GM21528 (cell line): Measurements from ENCODE around the gene BEX1.
"Not testable (repeated sequence)": the region's sequence is repeated elsewhere in the genome, so short reads cannot be mapped to it uniquely, and the experiment has no call there.

Experiments
- ATAC-seq: cut with Tn5 transposase; IDR thresholded peaks from one replicate; pipeline ENCODE4 v1.9.1; 2021; ENCODE audit warnings: mild to moderate bottlenecking, moderate library complexity; ENCODE audit not compliant: unreplicated experiment, low FRiP score

Gene BEX1

DNA sequence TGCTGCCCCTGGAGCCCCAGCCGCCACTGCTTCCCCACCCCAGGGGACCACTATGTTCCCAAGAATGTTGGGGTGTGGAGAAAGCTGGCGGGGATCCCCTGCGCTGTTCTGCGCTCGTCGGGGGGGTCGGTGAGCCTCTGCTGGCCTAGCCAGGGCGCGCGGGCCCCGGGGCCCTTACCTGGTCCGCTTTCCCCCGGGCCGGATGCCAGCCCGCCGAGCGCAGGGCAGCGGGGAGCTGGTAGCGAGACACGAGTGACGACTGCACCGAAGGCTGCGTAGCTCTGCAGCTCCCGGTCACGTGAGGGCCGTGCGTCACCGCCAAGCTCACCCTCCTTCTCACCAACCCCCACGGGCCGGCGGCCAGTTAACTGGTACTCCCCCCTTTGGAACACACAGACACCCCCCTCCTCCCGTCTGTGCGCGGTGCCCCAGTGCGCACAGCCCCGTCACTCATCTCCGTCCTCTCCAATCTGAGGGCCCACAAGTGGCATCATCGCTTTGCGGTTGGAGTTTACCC is at the start of gene BEX1:
Gene BEX1 (minus strand): TSS at position 254 of the 517 bp plus-strand sequence. CDS start 897 bp downstream, outside the sequence.
- ATAC-seq = no peak

DNA sequence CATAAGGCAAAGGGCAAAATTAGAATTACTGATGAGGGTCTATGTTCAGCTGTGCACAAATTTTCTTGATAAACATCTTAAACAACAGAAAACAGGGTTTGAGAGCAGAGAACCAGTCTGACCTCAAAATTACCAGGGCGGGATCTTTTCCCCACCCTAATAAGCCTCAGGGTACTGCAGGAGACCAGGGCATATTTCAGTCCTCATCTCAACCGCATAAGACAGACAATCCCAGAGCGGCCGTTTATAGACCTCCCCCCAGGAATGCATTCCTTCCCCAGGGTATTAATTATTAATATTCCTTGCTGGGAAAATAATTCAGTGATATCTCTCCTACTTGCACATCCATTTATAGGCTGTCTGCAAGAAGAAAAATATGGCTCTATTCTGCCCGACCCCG is 45.5 kb upstream of the BEX1 start:
- not testable (repeated sequence) for ATAC-seq

DNA sequence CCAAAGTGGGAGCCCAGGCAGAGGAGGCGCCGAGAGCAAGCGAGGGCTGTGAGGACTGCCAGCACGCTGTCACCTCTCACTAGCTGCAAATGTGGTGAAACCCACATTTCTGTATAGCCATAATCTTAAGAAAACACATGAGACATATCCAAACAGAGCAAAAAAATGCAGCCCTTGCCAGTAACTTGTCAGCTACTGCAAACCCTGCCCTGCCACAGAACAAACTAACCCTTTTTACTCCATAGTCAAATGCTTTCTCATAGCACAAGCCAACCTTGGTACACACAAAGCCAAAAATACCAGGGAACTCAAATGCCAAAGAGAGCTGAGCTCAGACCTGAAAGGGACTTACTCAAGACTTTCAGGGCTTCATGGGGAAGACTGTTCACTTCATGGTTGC is 43.9 kb upstream of the BEX1 start:
- no peak for ATAC-seq

DNA sequence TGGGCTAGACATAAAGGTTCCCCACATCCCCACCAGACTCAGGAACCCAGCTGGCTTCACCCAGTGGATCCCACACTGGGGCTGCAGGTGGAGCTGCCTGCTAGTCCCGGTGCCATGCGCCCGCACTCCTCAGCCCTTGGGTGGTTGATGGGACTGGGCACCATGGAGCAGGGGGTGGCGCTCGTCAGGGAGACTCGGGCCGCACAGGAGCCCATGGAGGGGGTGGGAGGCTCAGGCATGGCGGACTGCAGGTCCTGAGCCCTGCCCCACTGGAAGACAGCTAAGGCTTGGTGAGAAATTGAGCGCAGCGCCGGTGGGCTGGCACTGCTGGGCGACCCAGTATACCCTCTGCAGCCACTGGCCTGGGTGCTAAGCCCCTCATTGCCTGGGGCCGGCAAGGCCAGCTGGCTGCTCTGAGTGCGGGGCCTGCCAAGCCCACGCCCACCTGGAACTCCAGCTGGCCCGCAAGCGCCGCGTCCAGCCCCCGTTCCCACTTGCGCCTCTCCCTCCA is 43.3 kb upstream of the BEX1 start:
- not testable (repeated sequence) for ATAC-seq

DNA sequence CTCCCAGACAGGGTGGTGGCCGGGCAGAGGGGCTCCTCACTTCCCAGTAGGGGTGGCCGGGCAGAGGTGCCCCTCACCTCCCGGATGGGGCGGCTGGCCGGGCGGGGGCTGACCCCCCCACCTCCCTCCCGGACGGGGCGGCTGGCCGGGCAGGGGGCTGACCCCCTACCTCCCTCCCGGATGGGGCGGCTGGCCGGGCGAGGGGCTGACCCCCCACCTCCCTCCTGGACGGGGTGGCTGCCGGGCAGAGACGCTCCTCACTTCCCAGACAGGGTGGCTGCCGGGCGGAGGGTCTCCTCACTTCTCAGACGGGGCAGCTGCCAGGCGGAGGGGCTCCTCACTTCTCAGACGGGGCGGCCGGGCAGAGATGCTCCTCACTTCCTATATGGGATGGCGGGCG is 40.4 kb upstream of the BEX1 start:
- not testable (repeated sequence) for ATAC-seq

DNA sequence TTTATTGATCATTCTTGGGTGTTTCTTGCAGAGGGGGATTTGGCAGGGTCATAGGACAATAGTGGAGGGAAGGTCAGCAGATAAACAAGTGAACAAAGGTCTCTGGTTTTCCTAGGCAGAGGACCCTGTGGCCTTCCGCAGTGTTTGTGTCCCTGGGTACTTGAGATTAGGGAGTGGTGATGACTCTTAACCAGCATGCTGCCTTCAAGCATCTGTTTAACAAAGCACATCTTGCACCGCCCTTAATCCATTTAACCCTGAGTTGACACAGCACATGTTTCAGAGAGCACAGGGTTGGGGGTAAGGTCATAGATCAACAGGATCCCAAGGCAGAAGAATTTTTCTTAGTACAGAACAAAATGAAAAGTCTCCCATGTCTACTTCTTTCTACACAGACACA is 39.9 kb upstream of the BEX1 start:
- ATAC-seq = not testable (repeated sequence)

DNA sequence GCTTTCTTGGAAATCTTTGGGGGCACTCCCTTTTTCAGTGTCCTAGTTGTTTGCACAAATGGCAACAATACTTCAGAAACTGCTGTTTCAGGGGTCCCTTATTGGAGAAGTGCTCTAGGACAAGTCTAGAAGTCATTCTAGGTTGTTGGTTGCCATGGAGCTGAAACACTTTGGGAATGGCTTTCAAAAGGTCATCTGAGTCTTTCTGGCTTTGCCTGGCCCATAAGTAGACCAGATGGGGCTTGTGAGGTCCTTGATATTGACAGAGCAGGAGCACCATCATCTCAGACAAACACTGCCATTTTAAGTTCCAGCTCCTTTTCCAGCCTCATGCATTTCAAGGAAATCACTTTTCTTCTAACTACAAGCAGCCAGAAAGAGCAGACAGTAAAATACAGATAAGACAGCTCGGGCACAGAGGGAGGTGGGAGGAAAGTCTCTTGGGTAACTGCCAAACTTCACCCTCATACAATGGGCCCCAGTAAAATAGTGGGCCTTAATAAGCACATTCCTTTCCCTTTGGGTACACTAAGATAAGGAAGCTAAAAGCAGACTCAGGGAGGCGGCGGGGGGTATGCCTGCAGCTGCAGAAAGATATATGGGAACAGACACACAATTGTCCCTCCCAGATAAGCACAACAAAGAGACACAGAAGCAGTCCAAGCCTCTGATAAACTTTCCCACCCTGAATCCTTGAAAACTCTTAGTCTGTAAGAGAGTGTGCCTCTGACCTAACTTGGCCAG is 37.5 kb upstream of the BEX1 start:
- ATAC-seq = no peak

DNA sequence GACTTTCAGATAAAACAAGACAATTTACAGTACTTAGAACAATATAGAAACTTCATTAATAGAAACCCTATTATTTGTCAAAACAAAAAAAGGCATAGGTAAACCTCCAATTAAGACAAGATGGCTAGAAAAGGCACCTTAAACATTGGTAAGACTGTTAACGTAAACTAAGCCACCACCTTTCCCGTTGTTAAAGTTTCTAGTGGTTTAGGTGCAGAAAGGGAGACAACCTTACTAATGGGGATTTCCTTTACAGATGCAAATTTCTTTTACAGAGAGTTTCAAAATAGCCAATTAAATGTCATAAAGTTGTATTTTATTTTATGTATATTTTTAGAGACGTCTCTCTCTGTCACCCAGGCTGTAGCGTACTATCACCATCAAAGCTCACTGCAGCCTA is 36.5 kb upstream of the BEX1 start:
- ATAC-seq = no peak

DNA sequence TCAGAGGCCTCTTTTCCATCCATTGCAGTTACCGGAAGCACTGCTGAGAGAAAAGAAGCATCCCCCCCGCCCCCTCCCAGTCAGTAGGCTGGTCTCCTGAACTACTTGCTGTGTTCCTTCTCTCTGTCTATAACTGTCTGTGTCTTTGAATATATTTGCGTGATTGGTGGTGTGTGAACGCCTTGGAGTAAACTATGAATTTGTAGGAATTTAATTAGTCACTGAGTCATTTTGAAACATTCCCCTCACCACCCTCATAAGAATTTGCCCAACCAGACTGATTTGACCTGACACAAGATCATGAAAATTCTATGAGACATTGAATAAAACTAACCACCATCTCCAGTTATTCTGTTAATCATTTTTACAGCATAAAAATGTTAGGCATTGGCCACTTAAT is 35.7 kb upstream of the BEX1 start:
- ATAC-seq = no peak

DNA sequence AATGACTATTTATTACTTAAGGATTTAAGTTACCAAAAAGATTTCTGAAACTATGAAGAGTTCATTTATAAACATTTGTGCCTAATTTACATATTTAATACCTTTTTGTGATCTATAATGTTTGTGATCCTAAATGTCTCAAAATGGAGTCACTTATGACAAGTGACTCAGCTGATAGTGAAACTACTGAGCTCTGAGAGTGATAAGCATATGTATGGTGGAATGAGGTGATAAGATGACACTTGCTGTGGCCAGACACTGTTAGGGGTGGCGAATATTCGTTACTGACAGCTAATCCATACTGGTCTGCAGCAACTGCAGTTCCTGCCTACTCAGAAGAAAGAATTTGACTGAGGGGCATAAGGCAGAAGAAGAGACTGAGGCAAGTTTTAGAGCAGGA is 34.5 kb upstream of the BEX1 start:
- ATAC-seq = no peak

DNA sequence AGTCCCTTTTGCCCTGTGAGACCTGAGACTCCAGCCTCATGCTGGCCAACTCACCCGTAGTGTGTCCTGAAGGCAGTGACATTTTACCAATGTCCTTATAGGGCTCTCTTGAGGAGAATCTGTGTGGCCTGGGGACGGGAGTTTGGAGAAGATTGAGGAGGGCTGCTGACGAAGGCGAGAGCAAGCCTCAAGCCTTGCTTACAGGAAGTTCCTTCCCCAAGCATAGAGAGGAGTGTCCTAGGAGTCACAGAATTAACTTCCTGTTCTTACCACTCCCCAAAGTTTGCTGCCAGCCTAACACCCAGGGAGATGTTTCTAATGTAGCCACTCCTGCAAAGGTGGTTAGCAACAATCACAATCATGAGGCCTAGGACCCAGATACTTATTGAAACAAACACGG is 29.0 kb upstream of the BEX1 start, which contains the start of gene NXF3:
Gene NXF3 (minus strand): TSS at position 202 of the 400 bp plus-strand sequence. CDS start 120 bp downstream, at position 82.
- ATAC-seq = no peak

DNA sequence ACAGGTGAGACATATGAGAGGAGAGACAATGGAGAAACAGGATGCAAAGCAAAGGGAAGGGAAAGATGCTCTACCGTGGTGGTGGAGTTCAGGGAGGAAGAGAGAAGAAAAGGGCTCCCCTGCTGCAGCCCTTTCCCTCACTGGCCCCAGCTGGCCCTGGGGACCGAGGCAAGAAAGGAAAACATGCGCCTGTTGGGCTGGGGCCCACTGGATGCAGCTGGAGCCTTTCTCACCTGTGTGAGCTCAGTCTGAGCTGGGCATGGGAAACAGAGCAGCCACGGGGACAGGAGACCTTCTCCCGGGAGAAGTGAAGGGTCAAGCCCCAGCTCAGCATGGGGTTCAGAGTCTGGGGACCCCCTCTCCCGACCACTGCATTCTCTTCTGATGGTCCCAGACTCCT is 17.1 kb upstream of the BEX1 start:
- ATAC-seq = no peak

DNA sequence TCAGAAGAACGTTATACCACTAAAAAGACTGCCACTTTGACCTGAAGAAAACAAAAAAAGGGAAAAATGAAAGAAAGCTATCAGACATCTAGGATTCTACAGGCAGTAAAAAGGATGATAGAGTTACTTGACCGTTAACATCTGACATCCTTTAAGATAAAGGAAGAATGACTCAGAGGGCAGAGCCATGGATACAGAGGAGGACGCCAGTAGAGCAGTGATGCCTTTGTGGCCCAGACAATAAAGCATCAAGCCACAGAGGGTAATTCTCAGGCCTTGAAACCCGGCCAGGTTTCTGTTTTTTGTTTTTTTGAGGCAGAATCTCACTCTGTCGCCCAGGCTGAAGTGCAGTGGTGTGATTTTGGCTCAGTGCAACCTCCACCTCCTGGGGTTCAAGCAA is 9.5 kb upstream of the BEX1 start:
- ATAC-seq = no peak

DNA sequence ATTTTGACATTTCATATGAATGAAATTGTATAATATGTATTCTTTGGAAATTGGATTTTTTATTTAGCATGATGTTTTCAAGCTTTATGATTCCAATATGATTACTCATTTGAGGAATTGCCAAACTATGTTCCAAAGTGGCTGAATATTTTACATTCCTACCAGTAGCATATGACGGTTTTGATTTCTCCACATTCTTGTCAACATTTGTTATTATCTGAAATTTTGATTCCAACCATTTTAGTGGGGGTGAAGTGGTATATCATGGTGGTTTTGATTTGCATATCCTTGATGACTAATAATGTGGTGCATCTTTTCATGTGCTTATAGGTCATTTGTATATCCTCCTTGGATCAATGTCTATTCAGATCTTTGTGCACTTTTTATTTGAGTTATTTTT is 2.6 kb upstream of the BEX1 start:
- ATAC-seq = no peak

DNA sequence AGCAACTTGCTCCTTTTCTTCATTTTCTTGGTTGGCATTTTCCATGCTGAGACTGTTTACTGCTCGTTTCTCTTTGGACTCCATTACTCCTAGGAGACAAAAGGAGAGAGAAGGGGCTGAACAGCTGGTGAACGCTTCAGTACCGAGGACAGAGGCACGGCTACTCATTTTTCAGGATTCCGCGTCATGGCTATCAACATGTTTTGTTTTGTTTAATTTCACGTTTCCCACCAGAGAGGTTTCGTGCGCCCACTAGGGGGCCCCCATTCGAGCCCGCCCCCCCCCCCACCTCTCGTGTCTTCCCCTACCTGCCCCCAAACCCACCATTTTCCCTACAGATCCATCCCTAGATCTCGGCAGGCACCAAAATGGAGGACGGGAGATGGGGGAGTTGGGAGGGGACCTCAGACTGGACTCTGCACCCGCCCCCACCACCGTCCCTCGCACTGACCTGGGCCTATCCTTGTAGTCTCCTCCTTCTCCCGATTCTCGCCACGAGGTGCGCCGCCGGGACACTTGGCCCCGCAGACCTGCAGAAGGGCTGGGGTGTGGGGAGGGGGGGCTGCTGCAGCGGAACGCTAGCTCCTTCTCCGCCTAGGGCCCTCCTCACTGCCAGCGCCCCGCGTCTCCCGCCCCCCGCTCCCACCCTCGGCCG is 653 bp downstream of the BEX1 start:
- no peak for ATAC-seq

DNA sequence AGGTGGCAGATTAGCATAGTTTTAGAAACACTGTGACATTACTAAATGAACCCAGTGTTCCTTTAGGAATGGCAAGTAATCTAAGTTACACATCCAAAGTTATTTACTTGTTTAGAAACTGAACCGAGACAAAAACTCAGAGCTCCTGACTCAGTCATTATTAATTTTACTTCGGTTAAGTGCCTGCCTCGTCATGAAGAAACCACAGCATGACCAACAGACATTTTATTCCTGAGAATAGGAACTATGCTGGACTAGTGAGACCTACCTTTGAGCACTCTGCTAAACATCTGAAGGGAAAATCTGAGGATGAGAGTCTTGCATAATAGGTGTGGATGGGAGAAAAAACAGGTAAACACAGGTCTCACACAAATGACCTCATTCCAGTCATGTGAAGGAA is 2.5 kb downstream of the BEX1 start:
- no peak for ATAC-seq

DNA sequence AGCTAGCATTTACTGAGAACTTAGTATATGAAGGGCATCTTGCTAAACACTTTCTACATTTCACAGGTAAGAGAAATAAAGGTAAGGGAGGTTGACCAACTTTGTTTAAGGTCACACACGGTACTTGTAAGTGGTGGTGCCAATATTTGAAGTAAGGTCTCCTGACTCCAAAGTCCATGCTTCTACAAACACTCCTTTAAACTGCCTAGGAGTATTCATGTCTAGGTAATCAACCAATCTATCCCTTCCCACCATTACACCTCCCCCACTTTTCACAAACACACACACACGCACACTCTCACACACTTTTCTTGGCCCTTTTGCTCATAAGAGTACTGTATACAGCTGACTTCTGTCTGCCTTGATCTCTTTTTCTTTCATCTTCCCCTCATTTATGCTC is 7.1 kb downstream of the BEX1 start:
- ATAC-seq = no peak

DNA sequence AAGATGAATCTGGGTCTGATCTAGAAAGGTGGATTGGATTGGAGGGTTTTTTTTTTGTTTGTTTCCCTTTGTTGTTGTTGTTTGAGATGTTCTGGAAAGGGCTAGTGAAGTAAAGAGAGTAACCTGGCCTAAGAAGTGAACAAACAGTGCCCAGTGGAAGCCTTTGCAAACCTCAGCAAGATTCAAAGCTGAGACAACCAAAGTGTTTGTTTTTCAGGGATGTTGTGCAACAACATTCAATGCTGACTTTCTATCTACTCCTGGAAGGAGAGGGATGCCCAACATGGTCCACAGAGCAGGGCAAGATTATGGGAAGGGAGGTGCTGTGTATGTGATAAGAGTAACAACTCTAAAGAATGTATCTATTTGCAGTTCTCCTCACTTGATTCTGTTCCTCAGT is 11.3 kb downstream of the BEX1 start:
- no peak for ATAC-seq

DNA sequence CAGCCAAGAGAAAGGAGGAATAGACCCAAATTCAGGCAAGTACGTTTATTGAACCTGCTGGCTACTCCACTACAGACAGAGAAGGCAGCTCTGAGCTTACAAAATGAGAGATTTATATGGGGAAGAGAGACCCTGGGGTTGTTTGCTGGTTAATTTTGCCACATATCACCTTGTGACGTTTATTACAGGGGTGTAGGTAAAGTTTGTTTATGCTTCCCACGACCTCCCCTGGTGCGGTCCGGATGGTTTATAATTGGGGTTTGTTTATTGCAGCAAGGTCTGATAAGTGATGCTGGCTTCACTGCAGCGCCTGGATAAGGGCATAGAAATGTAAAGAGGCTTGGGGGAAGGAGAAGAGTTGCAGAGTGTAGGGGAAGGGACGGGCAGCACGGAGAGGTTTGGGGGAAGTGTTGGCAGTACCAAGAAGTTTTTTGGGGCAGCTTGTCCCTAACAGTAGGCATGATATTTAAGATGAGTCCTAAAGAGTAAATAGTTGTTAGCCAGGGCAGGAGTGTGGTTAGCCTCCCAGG is 12.6 kb downstream of the BEX1 start:
- no peak for ATAC-seq

DNA sequence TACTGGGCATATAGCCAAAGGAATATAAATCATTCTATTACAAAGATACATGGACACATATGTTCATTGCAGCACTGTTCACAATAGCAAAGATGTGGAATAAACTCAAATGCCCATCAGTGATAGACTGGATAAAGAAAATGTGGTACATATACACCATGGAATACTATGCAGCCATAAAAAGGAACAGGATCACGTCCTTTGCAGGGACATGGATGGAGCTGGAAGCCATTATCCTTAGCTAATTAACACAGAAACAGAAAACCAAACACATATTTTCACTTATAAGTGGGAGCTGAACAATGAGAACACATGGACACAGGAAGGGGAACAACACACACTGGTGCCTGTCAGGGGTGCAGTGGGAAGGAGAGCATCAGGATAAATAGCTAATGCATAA is 30.6 kb downstream of the BEX1 start:
- not testable (repeated sequence) for ATAC-seq

DNA sequence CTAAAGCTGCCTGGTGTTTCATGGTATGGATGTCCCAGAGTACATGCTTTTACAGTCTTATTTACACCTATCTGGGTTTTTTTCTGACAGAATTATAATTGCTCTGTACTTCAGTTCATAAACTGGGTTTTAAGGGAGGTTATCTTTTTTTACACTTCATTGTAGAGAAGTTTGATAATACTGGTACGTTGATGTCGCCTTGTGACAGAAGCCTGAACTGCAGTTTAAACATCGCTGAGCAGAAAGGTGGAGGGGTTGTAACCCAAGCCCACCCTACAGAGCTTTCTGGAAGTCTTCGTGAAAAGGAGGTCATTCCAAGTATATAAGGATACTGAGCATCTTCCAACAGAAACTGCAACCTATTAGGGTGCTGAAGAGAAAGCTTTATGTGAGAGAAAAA is 46.4 kb downstream of the BEX1 start:
- ATAC-seq = no peak
